Thymus (tissue), 11 donors: Measurements from ENCODE around the gene PLEKHA8. TPM values are rescaled to one million over a fixed set of nuclear protein-coding genes. Genes with fewer than 3 reads are reported as not detected.

Experiments
- DNase-seq, 9 donors: peaks; one replicate each; pipeline ENCODE4 v3.0.0-alpha.2; 2013; ENCODE audit warnings: low spot score in 9 of 9, low read depth in 6 of 9, missing footprints in 1 of 9
- H3K27ac ChIP-seq, 2 donors: one replicate each; pipeline ENCODE4 v1.5.1; 2013; ENCODE audit warnings: control low read depth in 1 of 2, low read depth in 1 of 2, low read length in 1 of 2, mild to moderate bottlenecking in 1 of 2, moderate library complexity in 1 of 2
- H3K27me3 ChIP-seq, 2 donors: one replicate each; pipeline ENCODE4 v1.5.1; 2013; ENCODE audit warnings: low read length in 1 of 2; ENCODE audit not compliant: control insufficient read depth in 2 of 2, insufficient read depth in 1 of 2
- H3K36me3 ChIP-seq, 2 donors: one replicate each; pipeline ENCODE4 v1.5.1; 2013; ENCODE audit warnings: low read length in 1 of 2, mild to moderate bottlenecking in 1 of 2, moderate library complexity in 1 of 2; ENCODE audit not compliant: control insufficient read depth in 2 of 2, insufficient read depth in 2 of 2
- H3K4me1 ChIP-seq, 2 donors: one replicate each; pipeline ENCODE4 v1.5.1; 2013; ENCODE audit warnings: low read length in 2 of 2; ENCODE audit not compliant: control insufficient read depth in 2 of 2, insufficient read depth in 2 of 2
- H3K4me3 ChIP-seq, 2 donors: one replicate each; pipeline ENCODE4 v1.5.1; 2013; ENCODE audit warnings: low read length in 2 of 2, control low read depth in 1 of 2, mild to moderate bottlenecking in 1 of 2
- H3K9me3 ChIP-seq, 2 donors: one replicate each; pipeline ENCODE4 v1.5.1; 2013; ENCODE audit warnings: low read length in 1 of 2, mild to moderate bottlenecking in 1 of 2; ENCODE audit not compliant: control insufficient read depth in 2 of 2, insufficient read depth in 1 of 2
- WGBS: extraction: QIAGEN DNeasy Blood & Tissue Kit; methylation state at CpG from one replicate; pipeline ENCODE4 v1.1.7; 2013; 5-methylcytosine and 5-hydroxymethylcytosine counted together
- polyA plus RNA-seq: library from polyadenylated mRNA; stranded (reverse); fragments of 200-250 nt; gene quantifications from one replicate; pipeline ENCODE4 v1.2.3, GENCODE V29; 2013
- total RNA-seq: library from RNA; stranded (reverse); fragments of 120-200 nt; gene quantifications from one replicate; pipeline ENCODE4 v1.2.4, GENCODE V29; 2013
- donor health status: healthy.

Gene PLEKHA8
- total and polyA plus RNA-seq, 2 donors = 3.9 to 5.7 TPM

DNA sequence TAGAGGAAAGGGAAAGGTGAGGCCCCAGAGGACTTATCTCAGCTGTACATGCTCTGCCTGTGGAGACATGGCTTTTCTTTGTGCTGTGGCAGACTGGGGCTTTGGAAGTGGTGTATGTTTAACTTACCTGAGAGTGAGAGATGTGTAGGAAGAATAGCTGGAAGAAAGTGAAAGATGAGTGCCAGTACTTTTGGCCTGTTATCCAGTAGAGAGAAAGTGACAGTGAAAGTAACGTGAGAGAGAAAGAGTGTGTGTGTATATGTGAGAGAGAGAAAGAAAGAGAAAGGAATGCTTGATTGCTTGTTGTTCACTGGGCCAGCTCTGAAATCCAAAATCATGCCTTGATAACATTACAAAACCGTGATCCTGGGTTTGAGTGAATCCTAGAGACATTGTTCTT lies 132.1 kb downstream of the PLEKHA8 start:
- no peak overlapping the region for H3K4me3 ChIP-seq
- H3K36me3 ChIP-seq = no peaks in the 10 kb centered on the region
- 92% methylated on average over 2 of the region's 2 CpGs for WGBS
- peaks cover 60 to 83% of the 10 kb centered on the region in 2 donors for H3K4me1 ChIP-seq
- no peaks in the 10 kb centered on the region for H3K27me3 ChIP-seq
- peak in 1 of 9 donors; percentile 34 for DNase-seq
- no peaks in the 10 kb centered on the region for H3K9me3 ChIP-seq
- H3K27ac ChIP-seq = peak overlapping the region; percentile 48 to 67

DNA sequence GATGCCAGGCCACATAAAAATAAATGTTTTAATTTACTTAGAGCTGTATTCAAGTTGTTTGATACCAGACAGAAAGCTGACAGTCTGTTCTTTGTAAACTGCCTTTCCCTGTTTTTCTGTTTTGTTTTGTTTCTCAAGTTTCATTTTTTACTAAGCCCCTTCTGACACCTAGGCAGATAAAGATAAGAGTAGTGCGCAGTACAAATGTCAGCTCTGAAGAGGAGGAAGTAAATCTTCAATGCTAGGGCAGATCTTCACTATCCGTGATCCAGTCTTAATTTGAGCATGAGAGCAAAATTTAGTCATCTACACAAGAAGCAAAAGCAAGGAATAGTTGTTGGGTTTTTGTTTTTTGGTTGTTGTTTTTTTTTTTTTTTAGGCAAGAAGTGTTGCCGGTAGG lies 133.9 kb downstream of the PLEKHA8 start:
- Histone ChIP-seq H3K4me1 (peaks cover 47 to 68% of the 10 kb centered on the region in 2 donors), H3K27ac (peak overlapping the region; percentile 74 to 79), H3K9me3 (no peaks in the 10 kb centered on the region), H3K4me3 (no peak overlapping the region), H3K36me3 (no peaks in the 10 kb centered on the region), H3K27me3 (no peaks in the 10 kb centered on the region)
- 30% methylated on average over 3 of the region's 3 CpGs for WGBS
- peak in 1 of 9 donors; percentile 77 for DNase-seq

DNA sequence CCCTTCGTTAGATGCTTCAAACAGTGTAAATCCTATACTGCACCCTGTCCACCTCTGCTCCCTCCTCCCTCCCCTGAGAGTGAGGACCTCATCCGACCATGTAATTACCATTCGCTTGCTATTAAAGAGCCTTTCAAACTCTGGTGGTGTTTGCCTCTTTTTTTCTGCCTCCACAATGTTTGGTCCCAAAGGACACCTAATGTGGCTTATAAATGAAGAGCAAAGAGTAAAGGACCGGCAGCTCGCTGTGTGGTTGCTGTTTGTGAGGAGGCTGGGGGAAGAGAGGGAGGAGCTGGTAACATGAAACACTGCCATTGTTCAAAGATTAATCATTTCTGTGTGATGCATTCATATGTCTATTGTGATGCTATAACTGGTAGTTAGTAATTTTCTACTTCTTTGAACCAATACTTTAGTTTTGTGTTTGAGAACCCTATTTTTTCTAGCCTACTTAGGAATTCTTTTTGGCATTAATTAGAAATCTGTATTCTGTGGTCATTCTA lies 134.5 kb downstream of the PLEKHA8 start:
- WGBS = 54% methylated on average over 5 of the region's 5 CpGs
- H3K4me3 ChIP-seq = peak overlapping the region in 1 of 2 donors; percentile 8
- peaks cover 45 to 62% of the 10 kb centered on the region in 2 donors for H3K4me1 ChIP-seq
- H3K27me3 ChIP-seq = no peaks in the 10 kb centered on the region
- H3K36me3 ChIP-seq = no peaks in the 10 kb centered on the region
- peak in 1 of 9 donors; percentile 64 for DNase-seq
- no peaks in the 10 kb centered on the region for H3K9me3 ChIP-seq
- H3K27ac ChIP-seq = peak overlapping the region; percentile 79

DNA sequence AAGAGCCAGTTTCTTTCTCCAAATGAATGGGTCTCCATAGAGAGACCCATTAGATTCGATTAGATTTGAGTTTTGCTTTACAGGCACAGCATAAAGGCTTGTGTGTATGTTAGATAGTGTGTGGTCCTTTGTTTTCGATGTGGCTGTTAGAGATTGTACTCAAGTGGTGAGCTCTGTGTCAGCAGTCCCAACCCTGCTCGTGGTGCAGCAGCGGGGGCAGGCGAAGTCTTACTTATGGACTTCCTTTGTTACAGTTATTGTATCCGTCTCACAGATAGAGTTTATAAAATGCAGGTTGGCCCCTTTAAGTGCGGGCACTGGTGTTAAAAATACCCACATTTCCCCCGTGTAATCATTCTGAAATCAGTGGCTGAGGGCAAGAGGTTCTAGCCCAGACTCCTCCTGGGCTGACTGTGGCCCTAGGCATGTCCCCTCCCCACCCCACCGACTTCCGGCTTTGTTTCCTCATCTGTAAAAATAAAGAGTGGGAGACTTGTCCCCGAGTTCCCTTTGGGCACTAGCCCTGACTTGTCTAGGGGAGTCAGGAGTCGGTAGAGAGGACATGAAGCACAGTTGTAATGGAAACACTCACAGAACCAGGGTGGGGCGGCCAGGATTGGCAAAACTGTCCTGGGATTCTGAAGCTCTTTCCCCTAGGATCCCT lies 135.2 kb downstream of the PLEKHA8 start:
- peak in 1 of 9 donors; percentile 47 for DNase-seq
- Histone ChIP-seq H3K27me3 (no peaks in the 10 kb centered on the region), H3K4me1 (peaks cover 40 to 57% of the 10 kb centered on the region in 2 donors), H3K36me3 (no peaks in the 10 kb centered on the region), H3K4me3 (no peak overlapping the region), H3K9me3 (no peaks in the 10 kb centered on the region), H3K27ac (peak overlapping the region; percentile 10 to 14)
- 38% methylated on average over 13 of the region's 13 CpGs for WGBS

DNA sequence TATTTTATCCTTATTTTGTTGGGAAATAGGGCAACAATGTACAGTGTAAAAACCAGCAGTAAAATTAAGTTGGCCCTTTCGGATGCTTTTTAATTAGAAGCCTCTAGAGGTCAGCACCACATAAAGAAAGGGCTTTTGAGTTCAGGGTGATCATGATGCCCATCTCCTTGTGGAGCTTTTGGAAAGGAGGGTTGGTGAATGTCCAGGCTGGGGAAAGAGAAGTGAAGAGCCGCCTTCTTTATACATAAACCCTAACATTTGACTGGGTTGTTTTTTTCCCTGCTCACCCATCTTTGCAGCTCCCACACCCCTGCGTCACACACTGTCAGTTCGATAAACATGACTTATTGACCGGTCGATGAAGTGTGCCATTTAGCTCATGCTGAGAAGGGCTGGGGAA lies 136.4 kb downstream of the PLEKHA8 start:
- H3K27ac ChIP-seq = no peak overlapping the region
- H3K4me3 ChIP-seq = no peak overlapping the region
- WGBS = 88% methylated on average over 6 of the region's 6 CpGs
- no peaks in the 10 kb centered on the region for H3K9me3 ChIP-seq
- DNase-seq = peak in 1 of 9 donors; percentile 53
- no peaks in the 10 kb centered on the region for H3K36me3 ChIP-seq
- H3K27me3 ChIP-seq = no peaks in the 10 kb centered on the region
- H3K4me1 ChIP-seq = peaks cover 29 to 45% of the 10 kb centered on the region in 2 donors

DNA sequence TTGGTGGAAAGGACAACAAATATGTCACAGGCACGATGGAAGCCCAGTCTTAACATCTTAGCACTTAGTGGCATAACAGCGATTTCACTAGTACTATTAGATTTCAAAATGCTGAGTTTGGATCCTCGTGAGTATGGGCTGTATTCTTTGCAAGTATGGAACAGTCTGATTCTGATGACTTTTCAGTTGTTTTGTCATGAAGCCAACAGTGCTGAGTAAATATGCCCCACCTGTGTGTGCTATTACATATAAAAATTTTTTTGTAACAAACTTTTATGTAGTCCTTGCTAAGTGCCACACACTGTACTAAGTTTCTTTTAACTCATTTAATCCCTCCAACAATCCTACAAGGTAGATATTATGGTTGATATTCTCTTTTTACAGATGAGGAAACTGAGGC lies 137.4 kb downstream of the PLEKHA8 start:
- Histone ChIP-seq H3K27ac (no peak overlapping the region), H3K4me1 (peaks cover 22 to 36% of the 10 kb centered on the region in 2 donors)
- WGBS = 92% methylated on average over 3 of the region's 3 CpGs

DNA sequence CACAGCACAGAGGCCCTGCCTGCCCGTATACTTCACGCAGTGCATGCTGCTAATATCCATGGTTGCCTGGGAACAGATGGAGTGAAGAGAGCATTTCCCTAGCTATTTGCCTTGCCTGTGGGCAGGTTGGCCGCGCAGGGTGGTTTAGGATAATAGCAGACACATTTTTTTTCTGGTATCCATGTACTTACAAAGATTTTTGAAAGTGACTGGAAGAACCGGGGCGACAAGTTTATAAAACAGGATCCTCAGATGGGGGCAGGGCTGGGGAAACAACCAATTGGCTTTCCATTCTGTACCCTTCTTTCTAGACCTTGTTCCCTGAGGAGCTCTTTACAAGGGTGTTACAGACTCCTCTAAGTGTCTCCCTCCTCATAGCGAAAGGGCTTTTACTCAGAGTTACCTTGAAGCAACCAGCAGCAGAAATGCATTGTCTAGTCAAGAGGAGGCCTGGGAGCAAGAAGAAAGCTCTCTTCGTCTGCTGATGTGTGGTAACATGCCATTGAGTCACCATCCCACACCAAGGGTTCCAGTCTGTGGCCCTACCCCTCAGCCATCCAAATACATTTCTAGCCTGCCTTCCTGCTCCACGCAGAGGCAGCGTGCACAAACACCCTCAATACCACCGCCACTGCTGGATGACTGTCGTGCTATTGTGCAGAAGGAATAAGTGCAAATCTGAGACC lies 138.1 kb downstream of the PLEKHA8 start:
- Histone ChIP-seq H3K27me3 (no peaks in the 10 kb centered on the region), H3K4me3 (no peak overlapping the region)

More for the DNA sequence above, 137.4 kb downstream of the PLEKHA8 start:
- Histone ChIP-seq H3K4me3 (no peak overlapping the region), H3K36me3 (no peaks in the 10 kb centered on the region), H3K27me3 (no peaks in the 10 kb centered on the region), H3K9me3 (no peaks in the 10 kb centered on the region)
- DNase-seq = no peak

DNA sequence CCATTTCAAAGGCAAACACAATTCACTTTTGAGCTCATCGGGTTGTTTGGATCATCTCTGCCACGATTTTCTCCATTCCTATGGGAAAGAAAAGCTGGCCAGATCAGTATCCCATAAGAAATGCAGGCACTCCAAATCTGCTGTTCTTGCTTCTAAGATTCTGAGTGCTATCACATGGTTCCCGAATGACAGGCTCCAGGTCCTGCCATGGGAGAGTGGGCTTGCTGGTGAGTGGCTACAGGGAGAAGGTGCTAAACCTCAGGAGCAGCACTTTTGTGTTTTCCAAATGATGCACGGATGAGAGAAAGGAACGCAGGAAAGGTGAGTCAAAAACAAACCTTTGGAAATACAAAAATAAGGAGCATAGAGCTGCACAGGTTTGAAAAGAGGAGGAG lies 138.6 kb downstream of the PLEKHA8 start:
- WGBS = 94% methylated on average over 5 of the region's 5 CpGs
- no peaks in the 10 kb centered on the region for H3K36me3 ChIP-seq
- no peaks in the 10 kb centered on the region for H3K27me3 ChIP-seq
- H3K4me3 ChIP-seq = no peak overlapping the region
- H3K4me1 ChIP-seq = peaks cover 19 to 24% of the 10 kb centered on the region in 2 donors
- DNase-seq = no peak
- H3K9me3 ChIP-seq = no peaks in the 10 kb centered on the region
- H3K27ac ChIP-seq = no peak overlapping the region

More for the DNA sequence above, 138.1 kb downstream of the PLEKHA8 start:
- Histone ChIP-seq H3K4me1 (peaks cover 22 to 29% of the 10 kb centered on the region in 2 donors), H3K36me3 (no peaks in the 10 kb centered on the region), H3K27ac (no peak overlapping the region), H3K9me3 (no peaks in the 10 kb centered on the region)
- 96% methylated on average over 12 of the region's 12 CpGs for WGBS
- no peak for DNase-seq

DNA sequence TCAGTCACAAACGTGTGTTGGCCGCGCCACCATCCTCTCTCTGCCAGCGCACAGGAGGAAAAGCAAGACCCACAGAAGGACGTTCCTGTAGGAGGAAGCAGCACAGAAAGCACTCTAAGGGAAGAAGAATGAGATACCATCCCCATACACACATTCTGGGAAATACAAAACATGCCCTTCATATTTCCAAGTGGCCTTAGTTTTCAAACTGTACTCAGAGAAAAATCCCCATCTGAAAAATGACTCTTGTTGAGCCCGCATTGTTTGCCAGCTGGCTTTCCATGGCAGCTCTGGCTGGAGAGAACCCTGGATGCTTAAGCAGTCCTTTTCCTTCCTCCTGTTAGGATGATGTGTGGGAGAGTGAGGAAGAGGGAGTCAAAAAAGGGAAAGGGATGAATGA lies 139.7 kb downstream of the PLEKHA8 start:
- WGBS = 96% methylated on average over 6 of the region's 6 CpGs
- H3K27me3 ChIP-seq = no peaks in the 10 kb centered on the region
- H3K27ac ChIP-seq = no peak overlapping the region
- no peaks in the 10 kb centered on the region for H3K36me3 ChIP-seq
- no peaks in the 10 kb centered on the region for H3K9me3 ChIP-seq
- no peak overlapping the region for H3K4me3 ChIP-seq
- H3K4me1 ChIP-seq = peaks cover 10 to 16% of the 10 kb centered on the region in 2 donors
- no peak for DNase-seq
